Measurements from ENCODE around the gene TBX3.

- TF ChIP-seq EZH2 (IDR thresholded peaks at IDR 0.05; ENCODE audit: insufficient read depth, low read length): peak; percentile 86
- no peak for TF ChIP-seq CTCF (IDR thresholded peaks at IDR 0.05; ENCODE audit: insufficient read depth, low read depth, low read length)
These were observed 19.2 kb downstream of the TBX3 start for GRCh38 chr12:114664651-114665320.
